ENCODE results near the gene ROBO3. TPM values are rescaled to one million over a fixed set of nuclear protein-coding genes. Genes with fewer than 3 reads are reported as not detected.

Gene ROBO3
- total and polyA plus RNA-seq, 2 of the 8 experiments (the other 6 are each of a cell fraction or from before 2014, with no cell fraction given): 12.1 to 24.6 TPM

DNA sequence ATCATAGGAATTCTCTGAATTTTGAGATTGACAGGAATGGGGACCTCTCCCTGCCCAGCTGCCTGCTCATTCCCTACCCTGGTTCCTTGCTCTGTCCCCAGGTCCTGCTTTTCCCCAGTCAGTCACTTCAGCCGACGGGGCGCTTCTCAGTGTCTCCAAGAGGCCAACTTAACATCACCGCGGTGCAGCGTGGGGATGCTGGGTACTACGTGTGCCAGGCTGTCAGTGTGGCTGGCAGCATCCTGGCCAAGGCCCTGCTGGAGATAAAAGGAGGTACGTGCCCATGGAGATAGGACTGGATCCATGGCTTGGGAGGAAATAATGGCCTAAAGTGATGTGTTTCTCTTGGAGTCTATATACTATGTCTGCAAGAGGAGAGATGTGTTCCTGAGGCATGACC lies 7.0 kb downstream of the ROBO3 start:
- Histone ChIP-seq H2AFZ (ENCODE audit: low read length) (no peak overlapping the region), H3K56ac (replicated peaks; ENCODE audit: insufficient read length, low read depth, low read length) (no peak overlapping the region), H3K23ac (ENCODE audit: insufficient read length) (no peak overlapping the region), H4K91ac (replicated peaks; ENCODE audit: insufficient read length, low read length) (no peak overlapping the region), H4K20me1 (replicated peaks in 1 of 2; ENCODE audit: control insufficient read depth in 1 of 2, insufficient read depth in 2 of 2, low read length in 2 of 2) (peaks cover 6 to 9% of the 10 kb centered on the region in 2 experiments), H2BK12ac (ENCODE audit: low read depth, low read length) (no peak overlapping the region), H2AK5ac (ENCODE audit: low read depth, low read length) (no peak overlapping the region), H3K27me3 (replicated peaks in 1 of 4; ENCODE audit: control insufficient read depth in 3 of 4, extremely low read depth in 1 of 4, insufficient read depth in 3 of 4, low read length in 3 of 4) (peaks cover 42 to 87% (median 78%) of the 10 kb centered on the region in 4 experiments), H3K4me3 (ENCODE audit: extremely low read depth in 1 of 4, insufficient read depth in 2 of 4, low read depth in 3 of 4, low read length in 4 of 4) (no peak overlapping the region), H3K9ac (replicated peaks in 1 of 4; ENCODE audit: extremely low read depth in 1 of 4, low read depth in 3 of 4, low read length in 3 of 4) (no peak overlapping the region), H3K4me1 (replicated peaks in 1 of 4; ENCODE audit: control insufficient read depth in 3 of 4, insufficient read depth in 4 of 4, low read length in 3 of 4) (peaks cover 0 to 13% (median 7%) of the 10 kb centered on the region in 4 experiments; a peak in 5 of 7 replicates), H2BK15ac (ENCODE audit: low read length) (no peak overlapping the region), H3K14ac (ENCODE audit: insufficient read length) (no peak overlapping the region), H3K79me2 (ENCODE audit: control insufficient read depth in 1 of 2, insufficient read depth in 2 of 2, low read length in 2 of 2) (no peaks in the 10 kb centered on the region), H4K5ac (ENCODE audit: insufficient read length, low read depth, low read length) (no peak overlapping the region), H3K9me3 (ENCODE audit: insufficient read depth in 2 of 2, low read depth in 1 of 2, low read length in 1 of 2) (no peaks in the 10 kb centered on the region), H2BK5ac (ENCODE audit: low read depth, low read length) (no peak overlapping the region), H3K4me2 (ENCODE audit: insufficient read depth in 1 of 2, low read depth in 2 of 2, low read length in 2 of 2) (no peak overlapping the region), H4K8ac (ENCODE audit: extremely low read depth, insufficient read depth, low read length) (no peak overlapping the region), H3K79me1 (ENCODE audit: low read depth, low read length) (no peaks in the 10 kb centered on the region), H3K23me2 (ENCODE audit: low read depth, low read length) (peaks cover 7% of the 10 kb centered on the region; the same call in 1 of the 2 replicates), H3K27ac (ENCODE audit: low read depth, low read length) (no peak overlapping the region), H3K36me3 (ENCODE audit: control insufficient read depth in 2 of 4, insufficient read depth in 4 of 4, low read length in 3 of 4) (peaks cover 0 to 4% (median 0%) of the 10 kb centered on the region in 4 experiments; a peak in 1 of 8 replicates), H3K18ac (ENCODE audit: extremely low read depth, low read length) (no peak overlapping the region), H2BK20ac (ENCODE audit: low read length) (no peak overlapping the region), H2BK120ac (replicated peaks; ENCODE audit: low read depth, low read length) (no peak overlapping the region), H3K4ac (replicated peaks; ENCODE audit: insufficient read length, low read depth, low read length) (no peak overlapping the region)
- 65% methylated on average over 8 of the region's 8 CpGs; no CpG with 5 or more reads in 1 of the 2 experiments for WGBS, 2 experiments (ENCODE audit: extremely low coverage in 1 of 2, insufficient coverage in 1 of 2, insufficient read length in 1 of 2, insufficient replicate concordance in 2 of 2, low coverage in 1 of 2, low lambda C conversion rate in 2 of 2, missing lambda C conversion rate in 1 of 2)
- ChIA-PET CTCF (ENCODE audit: partially characterized antibody) (interaction anchor here (0.6 to 5.6 kb wide), 7 partner anchors 10 to 201 kb away, joined by 3 to 52 read pairs (median 3); no protein-coding TSS in a partner anchor), POLR2A (ENCODE audit: partially characterized antibody) (interaction anchor here (1.0 to 1.5 kb wide), 2 partner anchors 9 to 15 kb away, joined by 3 read pairs; no protein-coding TSS in a partner anchor)
- TF ChIP-seq RNF2 (IDR thresholded peaks at IDR 0.05; ENCODE audit: borderline replicate concordance, low read depth, low read length, missing control alignments, poor library complexity, severe bottlenecking) (no peak), EZH2 (IDR thresholded peaks at IDR 0.05; ENCODE audit: low read depth, low read length, severe bottlenecking) (no peak), HDAC6 (IDR thresholded peaks at IDR 0.05; ENCODE audit: low read depth, low read length) (no peak), PHF8 (conservative IDR thresholded peaks at IDR 0.05; ENCODE audit: low read depth, low read length) (no peak), TEAD4 (IDR thresholded peaks at IDR 0.05; ENCODE audit: low read depth, low read length) (no peak), POLR2A (IDR thresholded peaks at IDR 0.05; ENCODE audit: control extremely low read depth in 1 of 2, low read depth in 2 of 2, low read length in 2 of 2) (no peak)
- TF ChIP-seq, protein P1, sequence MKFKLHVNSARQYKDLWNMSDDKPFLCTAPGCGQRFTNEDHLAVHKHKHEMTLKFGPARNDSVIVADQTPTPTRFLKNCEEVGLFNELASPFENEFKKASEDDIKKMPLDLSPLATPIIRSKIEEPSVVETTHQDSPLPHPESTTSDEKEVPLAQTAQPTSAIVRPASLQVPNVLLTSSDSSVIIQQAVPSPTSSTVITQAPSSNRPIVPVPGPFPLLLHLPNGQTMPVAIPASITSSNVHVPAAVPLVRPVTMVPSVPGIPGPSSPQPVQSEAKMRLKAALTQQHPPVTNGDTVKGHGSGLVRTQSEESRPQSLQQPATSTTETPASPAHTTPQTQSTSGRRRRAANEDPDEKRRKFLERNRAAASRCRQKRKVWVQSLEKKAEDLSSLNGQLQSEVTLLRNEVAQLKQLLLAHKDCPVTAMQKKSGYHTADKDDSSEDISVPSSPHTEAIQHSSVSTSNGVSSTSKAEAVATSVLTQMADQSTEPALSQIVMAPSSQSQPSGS (IDR thresholded peaks at IDR 0.05; ENCODE audit: low read length): no peak
- DNase-seq (ENCODE audit: low read depth in 1 of 2, low spot score in 2 of 2): no peak
- no peak for FAIRE-seq

Data from H1 (cell line).